Fibroblast of peridontal ligament (primary cell): ENCODE data around the gene PDLIM5.
"Not testable (repeated sequence)": the region's sequence is repeated elsewhere in the genome, so short reads cannot be mapped to it uniquely, and the experiment has no call there.

Experiments
- DNase-seq: peaks from one replicate; pipeline ENCODE4 v3.0.0-alpha.2; 2010; ENCODE audit errors: extremely low read depth

The PDLIM5 gene, protein sequence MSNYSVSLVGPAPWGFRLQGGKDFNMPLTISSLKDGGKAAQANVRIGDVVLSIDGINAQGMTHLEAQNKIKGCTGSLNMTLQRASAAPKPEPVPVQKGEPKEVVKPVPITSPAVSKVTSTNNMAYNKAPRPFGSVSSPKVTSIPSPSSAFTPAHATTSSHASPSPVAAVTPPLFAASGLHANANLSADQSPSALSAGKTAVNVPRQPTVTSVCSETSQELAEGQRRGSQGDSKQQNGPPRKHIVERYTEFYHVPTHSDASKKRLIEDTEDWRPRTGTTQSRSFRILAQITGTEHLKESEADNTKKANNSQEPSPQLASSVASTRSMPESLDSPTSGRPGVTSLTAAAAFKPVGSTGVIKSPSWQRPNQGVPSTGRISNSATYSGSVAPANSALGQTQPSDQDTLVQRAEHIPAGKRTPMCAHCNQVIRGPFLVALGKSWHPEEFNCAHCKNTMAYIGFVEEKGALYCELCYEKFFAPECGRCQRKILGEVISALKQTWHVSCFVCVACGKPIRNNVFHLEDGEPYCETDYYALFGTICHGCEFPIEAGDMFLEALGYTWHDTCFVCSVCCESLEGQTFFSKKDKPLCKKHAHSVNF

DNA sequence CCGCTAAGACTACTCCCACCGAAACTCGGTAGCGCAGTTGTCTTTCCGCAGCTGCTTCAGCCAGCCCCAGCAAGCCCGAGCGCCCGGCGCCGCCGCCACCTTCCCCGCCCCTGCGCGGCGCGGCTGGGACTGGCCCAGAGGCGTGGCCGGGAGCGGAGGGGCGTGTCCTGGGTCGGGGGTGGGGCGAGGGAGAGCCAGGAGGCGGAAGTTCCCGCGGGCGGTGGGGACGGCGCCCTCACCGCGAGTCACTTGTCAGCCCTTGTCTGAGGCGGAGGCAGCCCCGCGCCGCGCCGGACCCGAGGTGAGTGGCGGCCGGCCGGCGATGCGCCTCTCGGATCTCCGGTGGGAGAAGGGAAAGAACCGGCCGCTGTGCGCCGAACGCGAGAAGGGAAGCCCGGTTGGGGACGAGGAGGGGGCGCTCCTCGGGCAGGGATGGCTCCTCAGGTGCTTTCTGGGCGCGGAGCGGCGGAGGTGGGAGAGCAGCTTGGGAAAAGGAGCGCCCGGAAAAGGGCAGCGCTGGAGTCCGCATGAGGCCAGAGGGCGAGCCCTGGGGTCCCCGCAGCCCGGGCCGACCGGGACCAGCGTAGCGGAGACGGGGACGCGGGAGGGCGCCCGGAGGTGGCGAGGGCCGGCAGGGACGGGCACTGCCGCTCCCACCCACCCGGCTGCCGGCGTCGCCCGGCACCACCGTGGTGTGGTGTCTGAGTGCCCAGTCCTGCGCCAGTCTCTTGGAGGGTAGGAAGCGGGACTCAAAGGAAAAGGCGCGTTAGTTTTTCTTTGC lies at the start of gene PDLIM5:
TSS of gene PDLIM5 (plus strand) at position 248 of the 781 bp plus-strand sequence. CDS start 3,347 bp downstream, outside the sequence.
- DNase-seq, result peak; percentile 81

- DNase-seq, result not testable (repeated sequence)
Measured at GRCh38 chr4:94402439-94402838, 49.3 kb upstream of the PDLIM5 start.

DNA sequence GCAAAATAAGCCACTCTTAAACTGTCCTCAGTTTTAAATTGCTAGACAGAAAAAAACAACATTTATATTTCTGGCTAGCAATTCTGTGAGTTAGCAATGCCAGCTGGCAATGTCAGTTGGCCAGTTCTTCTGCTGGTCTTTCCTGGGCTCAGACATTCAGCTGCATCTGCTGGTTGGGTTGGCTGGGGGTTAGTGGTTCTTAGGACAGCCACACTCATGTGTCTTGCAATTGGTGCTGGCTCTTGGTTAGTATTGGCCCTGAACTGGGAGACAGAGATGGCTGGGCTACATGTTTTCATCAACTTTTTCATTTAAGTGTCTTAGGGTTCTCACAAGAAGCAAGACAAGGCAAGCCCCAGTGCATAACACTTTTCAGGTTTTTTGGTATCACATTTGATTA lies 48.0 kb upstream of the PDLIM5 start:
- DNase-seq, result no peak

DNA sequence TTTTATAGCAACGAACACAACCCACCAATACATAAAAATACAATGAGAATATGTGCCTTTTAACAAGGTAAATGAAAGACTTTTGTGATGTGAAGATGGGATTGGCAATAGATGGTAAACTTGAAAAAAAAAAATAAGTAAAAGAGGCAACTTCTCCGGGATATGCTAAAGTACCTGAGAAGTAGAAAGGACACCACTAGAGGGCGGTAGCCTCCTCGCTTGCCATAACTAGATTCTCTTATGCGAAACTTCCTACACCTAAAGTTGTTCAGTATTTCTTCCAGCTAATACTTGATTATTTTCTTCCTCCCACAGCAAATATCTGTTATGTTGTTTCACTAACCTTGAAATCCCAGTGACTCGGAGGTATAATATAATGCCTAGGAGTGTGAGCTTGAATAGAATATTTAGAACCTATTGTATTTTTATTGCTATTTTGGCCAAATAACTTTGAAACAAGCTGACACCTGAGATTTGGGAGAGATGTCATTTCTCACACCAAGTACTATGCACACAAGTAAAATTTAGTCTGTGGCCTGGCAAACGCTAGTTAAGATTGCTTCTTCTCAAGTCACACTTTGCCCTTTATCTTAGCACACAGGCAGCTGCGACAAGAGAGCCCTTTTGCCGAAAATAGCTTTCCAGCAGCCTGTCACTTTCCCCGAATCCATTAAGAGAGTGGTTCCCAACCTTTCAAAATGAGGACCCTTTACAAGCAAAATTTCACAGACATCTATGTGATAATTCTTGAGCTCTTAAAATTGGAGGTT lies 44.9 kb upstream of the PDLIM5 start:
- peak; percentile 96 for DNase-seq

DNA sequence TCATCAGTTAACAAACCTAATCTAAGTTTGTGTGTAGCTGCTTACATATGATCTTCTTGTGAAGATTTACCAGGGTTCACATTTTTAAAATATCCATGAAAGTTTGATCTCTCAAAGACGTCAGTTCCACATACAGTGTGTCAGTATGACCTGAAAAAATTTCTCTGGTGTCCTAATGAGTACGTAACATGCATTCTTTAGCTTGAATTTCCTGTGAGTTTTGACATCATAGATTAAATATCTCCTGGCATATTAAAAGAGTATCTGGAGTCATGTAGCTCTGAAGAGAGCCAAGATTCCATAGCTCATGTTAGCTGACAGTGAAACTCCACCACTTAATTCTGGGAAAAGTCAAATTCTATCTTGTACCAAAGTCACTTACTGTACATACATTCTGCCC lies 43.9 kb upstream of the PDLIM5 start:
- peak; percentile 61 for DNase-seq

DNA sequence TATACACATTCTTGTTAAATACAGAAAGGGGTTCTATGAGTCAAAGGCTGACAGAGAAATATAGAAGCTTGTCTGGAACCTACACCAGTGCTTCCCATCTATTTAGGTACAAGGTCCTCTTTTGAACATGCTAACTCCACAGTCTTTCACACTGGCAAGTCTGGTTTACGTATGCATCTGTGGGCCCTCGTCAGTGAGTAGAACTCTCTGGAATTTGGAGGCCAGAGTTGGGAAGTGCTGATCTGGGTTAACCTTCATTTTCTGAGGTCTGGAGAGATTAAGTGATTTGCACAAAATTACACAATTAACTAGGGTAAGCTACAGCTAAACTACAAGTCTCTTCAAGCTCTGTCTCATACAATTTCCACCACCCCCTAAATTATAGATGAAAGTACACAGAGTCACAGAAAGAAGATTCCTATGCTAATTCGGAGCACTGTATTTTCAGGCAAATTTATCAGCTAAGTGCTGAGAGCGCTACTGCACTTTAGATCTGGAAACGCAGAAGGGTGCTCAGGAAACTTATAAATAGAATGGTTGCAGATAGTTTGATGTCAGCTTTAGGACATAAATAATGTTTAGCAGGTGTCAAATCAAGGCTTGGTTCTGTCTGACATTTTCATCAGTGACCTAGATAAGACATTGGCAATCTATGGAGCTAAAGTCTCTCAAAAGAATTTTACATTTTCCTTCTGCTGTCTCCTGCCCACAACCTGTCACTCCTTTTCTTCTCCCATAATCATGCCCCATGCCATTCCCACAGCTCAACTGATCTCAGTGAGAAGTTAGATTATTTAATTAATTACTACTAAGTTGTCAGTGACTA lies 43.0 kb upstream of the PDLIM5 start:
- peak; percentile 83 for DNase-seq

DNA sequence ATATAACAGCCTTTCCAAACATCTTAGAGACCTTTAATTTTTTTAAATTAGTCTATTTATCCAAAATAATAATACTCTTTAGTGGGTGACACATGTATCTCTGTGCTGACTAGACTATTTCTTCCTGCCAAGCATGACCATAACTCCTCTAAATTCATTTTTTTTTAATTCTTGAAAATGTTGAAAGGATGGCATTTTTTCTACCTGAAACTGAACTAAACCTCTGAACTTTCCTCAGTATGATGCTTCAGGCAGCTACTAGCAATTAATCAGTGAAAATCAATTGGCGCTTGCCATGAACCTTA lies 42.4 kb upstream of the PDLIM5 start:
- no peak for DNase-seq

- peak; percentile 61 for DNase-seq
Measured at GRCh38 chr4:94409962-94410361, 41.8 kb upstream of the PDLIM5 start.

DNA sequence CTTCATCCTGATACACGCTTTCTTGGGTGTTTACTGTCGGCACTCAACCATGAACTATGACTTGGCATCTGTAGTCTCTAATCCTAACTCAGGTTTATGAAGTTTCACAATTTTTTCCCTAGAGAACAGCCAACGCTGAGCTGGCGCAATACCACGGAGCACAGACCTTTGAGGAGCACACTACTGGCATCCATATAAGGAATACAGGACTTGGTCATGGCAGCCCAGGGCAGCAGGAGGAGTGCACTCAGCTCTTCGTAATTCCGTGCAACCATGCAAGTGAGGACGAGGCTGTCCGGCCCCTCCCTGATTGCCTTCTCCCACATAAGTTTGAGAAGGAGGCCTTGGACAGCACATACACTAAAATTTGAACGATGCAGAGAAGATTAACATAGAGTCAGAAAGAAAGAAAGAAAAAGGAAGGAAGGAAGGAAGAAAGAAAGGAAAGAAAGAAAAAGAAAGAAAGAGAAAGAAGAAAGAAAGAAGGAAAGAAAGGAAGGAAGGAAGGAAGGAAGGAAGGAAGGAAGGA lies 41.0 kb upstream of the PDLIM5 start:
- DNase-seq, result peak; percentile 98

GRCh38 chr4:94411296-94411695 lies 40.4 kb upstream of the PDLIM5 start:
- DNase-seq, result peak; percentile 36

GRCh38 chr4:94412019-94412657 lies 39.6 kb upstream of the PDLIM5 start:
- no peak for DNase-seq

DNA sequence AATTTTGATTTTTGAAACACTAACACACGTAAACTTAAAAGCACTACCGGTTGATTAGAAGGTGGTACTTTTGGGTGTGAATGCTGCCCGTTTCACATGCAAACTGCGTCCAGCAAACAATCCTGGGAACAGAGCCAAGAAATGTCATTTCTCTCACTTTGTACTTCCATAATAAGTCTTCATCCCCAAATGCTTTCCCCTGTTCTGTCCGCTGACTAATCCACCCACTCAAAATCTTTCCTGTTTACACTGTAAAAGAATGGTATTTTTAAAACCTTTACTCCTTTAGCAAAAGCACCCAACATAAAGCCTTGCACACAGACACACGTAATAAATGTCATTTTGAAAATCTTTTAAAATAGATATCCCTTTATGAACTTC lies 39.1 kb upstream of the PDLIM5 start:
- peak; percentile 66 for DNase-seq

- DNase-seq, result peak; percentile 49
Measured at GRCh38 chr4:94413085-94413840, 38.5 kb upstream of the PDLIM5 start.

DNA sequence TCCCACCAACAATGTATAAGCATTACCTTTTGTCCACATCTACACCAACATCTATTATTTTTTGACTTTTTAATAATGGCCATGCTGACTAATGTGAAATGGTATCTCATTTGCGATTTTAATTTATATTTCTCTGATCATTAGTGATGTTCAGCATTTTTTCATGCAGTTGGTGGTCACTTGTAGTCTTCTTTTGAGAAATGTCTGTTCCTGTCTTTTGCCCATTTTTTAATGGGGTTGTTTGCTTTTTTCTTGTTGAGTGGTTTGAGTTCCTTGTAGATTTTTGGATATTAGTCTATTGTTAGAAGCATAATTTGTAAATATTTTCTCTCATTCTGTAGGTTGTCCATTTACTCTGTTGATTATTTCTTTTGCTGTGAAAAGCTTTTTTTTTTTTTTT lies 36.8 kb upstream of the PDLIM5 start:
- no peak for DNase-seq

GRCh38 chr4:94415448-94415847 lies 36.3 kb upstream of the PDLIM5 start:
- no peak for DNase-seq

- DNase-seq, result no peak
Measured at GRCh38 chr4:94416335-94416734, 35.4 kb upstream of the PDLIM5 start.

DNA sequence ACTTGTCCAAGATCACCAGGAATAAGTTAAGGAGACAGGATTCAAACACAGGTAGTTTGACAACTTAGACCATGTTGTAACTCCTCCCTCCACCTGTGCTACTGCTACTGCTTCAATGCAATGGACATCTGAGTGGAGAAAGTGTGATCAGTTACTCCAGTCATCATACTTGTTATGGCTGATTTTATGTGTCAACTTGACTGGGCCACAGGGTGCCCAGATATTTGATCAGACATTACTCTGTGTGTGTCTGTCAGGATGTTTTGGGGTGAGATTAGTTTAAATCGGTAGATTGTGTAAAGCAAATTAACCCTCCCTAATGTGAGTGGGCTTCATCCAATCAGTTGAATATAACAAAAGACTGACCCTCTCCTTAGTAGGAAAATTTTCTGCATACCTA lies 34.8 kb upstream of the PDLIM5 start:
- DNase-seq, result no peak

- DNase-seq, result no peak
Measured at GRCh38 chr4:94419549-94419948, 32.2 kb upstream of the PDLIM5 start.

GRCh38 chr4:94419956-94420355 lies 31.8 kb upstream of the PDLIM5 start:
- peak; percentile 41 for DNase-seq

DNA sequence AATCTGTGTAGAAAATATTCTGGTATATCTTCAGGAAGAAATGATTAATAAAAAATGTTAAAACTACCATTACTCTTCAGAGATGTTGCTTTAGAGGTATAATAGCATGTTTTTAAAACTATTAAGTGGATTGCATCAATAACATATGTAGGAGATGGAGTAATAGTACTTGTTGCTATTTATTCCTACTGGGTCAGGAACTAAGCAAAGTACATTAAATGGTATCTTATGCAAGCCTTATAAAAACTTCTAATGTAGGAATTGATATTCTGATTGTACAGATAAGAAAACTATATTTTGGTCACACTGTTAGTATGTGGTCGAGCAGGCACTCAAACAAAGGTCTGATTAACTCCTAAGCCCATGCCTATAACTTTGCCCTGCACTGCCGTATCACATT lies 31.4 kb upstream of the PDLIM5 start:
- DNase-seq, result no peak
